ENCODE data around the gene CLCA1.

DNA sequence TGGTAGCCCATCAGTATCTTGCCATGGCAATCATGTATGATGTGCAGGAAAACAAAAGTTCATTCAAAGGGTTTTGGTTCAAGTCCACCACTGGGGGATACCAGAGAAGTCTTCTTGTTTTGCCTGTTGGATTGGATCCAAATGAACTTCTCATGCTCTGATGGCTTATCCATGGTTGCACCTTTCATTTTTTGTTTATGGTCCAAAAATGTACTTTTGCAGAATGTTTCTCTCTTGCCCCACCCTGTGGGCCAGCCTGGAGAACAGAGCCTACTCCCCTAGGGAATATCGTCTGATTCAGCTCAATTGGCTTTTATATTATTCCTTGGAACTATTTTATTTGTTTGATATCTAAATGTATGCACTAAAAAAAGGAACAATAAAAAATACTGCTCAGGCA, 20.1 kb upstream of the CLCA1 start:
- TF ChIP-seq, protein P1, sequence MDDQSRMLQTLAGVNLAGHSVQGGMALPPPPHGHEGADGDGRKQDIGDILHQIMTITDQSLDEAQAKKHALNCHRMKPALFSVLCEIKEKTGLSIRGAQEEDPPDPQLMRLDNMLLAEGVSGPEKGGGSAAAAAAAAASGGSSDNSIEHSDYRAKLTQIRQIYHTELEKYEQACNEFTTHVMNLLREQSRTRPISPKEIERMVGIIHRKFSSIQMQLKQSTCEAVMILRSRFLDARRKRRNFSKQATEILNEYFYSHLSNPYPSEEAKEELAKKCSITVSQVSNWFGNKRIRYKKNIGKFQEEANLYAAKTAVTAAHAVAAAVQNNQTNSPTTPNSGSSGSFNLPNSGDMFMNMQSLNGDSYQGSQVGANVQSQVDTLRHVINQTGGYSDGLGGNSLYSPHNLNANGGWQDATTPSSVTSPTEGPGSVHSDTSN (IDR thresholded peaks at IDR 0.05) = no peak
- no peak for TF ChIP-seq TEAD4 (IDR thresholded peaks at IDR 0.05; ENCODE audit: borderline replicate concordance, insufficient read depth)
- TF ChIP-seq RFX5 (IDR thresholded peaks at IDR 0.05; ENCODE audit: low read length) = no peak
- TF ChIP-seq, protein P2, sequence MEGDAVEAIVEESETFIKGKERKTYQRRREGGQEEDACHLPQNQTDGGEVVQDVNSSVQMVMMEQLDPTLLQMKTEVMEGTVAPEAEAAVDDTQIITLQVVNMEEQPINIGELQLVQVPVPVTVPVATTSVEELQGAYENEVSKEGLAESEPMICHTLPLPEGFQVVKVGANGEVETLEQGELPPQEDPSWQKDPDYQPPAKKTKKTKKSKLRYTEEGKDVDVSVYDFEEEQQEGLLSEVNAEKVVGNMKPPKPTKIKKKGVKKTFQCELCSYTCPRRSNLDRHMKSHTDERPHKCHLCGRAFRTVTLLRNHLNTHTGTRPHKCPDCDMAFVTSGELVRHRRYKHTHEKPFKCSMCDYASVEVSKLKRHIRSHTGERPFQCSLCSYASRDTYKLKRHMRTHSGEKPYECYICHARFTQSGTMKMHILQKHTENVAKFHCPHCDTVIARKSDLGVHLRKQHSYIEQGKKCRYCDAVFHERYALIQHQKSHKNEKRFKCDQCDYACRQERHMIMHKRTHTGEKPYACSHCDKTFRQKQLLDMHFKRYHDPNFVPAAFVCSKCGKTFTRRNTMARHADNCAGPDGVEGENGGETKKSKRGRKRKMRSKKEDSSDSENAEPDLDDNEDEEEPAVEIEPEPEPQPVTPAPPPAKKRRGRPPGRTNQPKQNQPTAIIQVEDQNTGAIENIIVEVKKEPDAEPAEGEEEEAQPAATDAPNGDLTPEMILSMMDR (IDR thresholded peaks at IDR 0.05) = no peak
- TF ChIP-seq YY1 (IDR thresholded peaks at IDR 0.05; ENCODE audit: low read depth) = no peak
- no peak for TF ChIP-seq POLR2AphosphoS5 (IDR thresholded peaks at IDR 0.05; ENCODE audit: low read depth, low read length)
- TF ChIP-seq TCF12 (IDR thresholded peaks at IDR 0.05) = no peak
- TF ChIP-seq TAF1 (IDR thresholded peaks at IDR 0.05; ENCODE audit: borderline replicate concordance, low read depth, low read length) = no peak
- TF ChIP-seq RAD21 (IDR thresholded peaks at IDR 0.05; ENCODE audit: low read length) = no peak
- TF ChIP-seq, protein P3, sequence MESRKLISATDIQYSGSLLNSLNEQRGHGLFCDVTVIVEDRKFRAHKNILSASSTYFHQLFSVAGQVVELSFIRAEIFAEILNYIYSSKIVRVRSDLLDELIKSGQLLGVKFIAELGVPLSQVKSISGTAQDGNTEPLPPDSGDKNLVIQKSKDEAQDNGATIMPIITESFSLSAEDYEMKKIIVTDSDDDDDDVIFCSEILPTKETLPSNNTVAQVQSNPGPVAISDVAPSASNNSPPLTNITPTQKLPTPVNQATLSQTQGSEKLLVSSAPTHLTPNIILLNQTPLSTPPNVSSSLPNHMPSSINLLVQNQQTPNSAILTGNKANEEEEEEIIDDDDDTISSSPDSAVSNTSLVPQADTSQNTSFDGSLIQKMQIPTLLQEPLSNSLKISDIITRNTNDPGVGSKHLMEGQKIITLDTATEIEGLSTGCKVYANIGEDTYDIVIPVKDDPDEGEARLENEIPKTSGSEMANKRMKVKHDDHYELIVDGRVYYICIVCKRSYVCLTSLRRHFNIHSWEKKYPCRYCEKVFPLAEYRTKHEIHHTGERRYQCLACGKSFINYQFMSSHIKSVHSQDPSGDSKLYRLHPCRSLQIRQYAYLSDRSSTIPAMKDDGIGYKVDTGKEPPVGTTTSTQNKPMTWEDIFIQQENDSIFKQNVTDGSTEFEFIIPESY (IDR thresholded peaks at IDR 0.05; ENCODE audit: borderline replicate concordance, low read depth) = no peak
- TF ChIP-seq EP300 (IDR thresholded peaks at IDR 0.05; ENCODE audit: borderline replicate concordance in 1 of 2, low read depth in 1 of 2, low read length in 1 of 2) = no peak

All from SK-N-SH (cell line).